Measurements from ENCODE around the gene HIVEP1.
A peak's percentile ranks its signal among the peaks of the same experiment; 100 is the strongest.

Gene HIVEP1

DNA sequence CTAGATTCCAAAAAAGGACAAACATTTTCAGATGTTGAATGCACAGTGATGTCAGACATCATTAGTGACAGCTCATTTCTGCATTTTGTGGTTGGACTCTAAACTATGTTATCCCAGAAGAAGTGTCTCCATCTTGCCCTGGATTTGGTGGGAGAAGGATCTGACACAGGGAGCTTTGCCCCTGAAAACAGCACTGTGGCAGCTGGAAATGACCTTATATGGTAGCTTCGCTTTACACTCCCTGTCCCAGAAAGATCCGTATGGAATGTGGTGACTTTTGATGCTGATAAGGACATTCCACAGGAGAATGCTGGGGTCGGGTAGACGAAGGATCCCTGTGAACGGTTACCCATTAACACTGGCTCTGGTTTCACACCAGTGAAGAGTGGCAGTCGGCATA lies 190.9 kb downstream of the HIVEP1 start:
- DNase-seq: no peak

DNA sequence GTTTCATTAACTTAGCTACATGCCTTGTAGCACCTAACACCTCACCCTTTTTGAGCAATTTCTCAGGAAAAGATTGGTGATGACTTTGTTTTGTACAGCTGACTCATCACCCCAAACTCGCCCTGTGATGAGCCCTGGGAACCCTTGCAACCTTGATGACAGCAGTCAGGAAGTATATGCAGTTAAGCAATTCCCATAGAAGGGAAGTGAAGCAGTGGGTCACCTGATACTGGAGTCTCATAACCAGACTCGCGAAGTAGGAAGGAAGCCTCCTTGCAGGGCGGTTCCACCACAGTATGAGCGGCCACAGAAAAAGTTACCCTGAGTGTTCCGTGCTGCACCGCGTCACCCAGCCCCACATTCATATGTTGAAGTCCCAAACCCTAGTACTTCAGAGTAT lies 196.1 kb downstream of the HIVEP1 start:
- peak; percentile 7 to 16 for DNase-seq

DNA sequence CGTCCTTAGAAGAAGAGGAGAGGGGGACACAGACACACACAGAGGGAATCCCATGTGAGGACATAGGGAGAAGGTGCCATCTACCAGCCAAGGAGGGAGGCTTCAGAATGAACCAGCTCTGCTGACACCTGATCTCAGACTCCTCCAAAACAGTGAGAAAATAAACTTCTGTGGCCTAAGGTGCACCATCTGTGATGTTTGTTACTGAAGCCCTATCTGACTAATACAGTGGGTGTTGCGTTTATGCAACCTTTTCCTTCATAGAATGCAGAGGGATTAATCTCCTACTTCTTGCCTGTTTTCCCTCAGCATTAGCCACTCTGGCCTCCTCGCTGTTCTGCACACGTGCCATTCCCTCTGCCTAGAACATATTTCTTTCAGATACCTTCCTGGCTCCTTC lies 196.6 kb downstream of the HIVEP1 start:
- no peak for DNase-seq

Measured in activated CD4-positive, alpha-beta T cell treated with anti-CD3 and anti-CD28 coated beads, Interleukin-2, amount 50 U/mL, for 48 hours (primary cell).